GM12878 (cell line): ENCODE data around the gene MYO9B. TPM values are rescaled to one million over a fixed set of nuclear protein-coding genes. Genes with fewer than 3 reads are reported as not detected.

Experiments used
- ATAC-seq: fragments of 200-7000 bp; cut with Tn5 transposase; 3 replicates; pipeline ENCODE4 v1.9.1; 2020; ENCODE audit warnings: mild to moderate bottlenecking, moderate library complexity
- BruUV-seq: library from RNA; stranded (reverse); fragments of 400-500 nt; replicated peaks from 2 replicates; lab custom pipeline; 2021; lab: Mats Ljungman, UMichigan
- CTCF ChIA-PET: fragments of 300-600 bp; sonication (Branson Sonifier 250); formaldehyde crosslinking; extraction: SDS; loops from one replicate; lab custom pipeline; 2021; ENCODE audit warnings: inconsistent platforms; lab: Yijun Ruan, JAX
- POLR2A ChIA-PET: fragments of 350-600 bp; formaldehyde crosslinking; extraction: SDS; loops from one replicate; lab custom pipeline; 2021; ENCODE audit warnings: inconsistent platforms; lab: Charles Lee
- RAD21 ChIA-PET: fragments of 300-600 bp; sonication (Branson Sonifier 250); formaldehyde crosslinking; loops from one replicate; lab custom pipeline; 2023; ENCODE audit warnings: antibody characterized with exemption; ENCODE audit not compliant: unreplicated experiment; lab: Charles Lee
- SMC1A ChIA-PET: fragments of 300-600 bp; sonication (Branson Sonifier 250); formaldehyde crosslinking; loops from one replicate; lab custom pipeline; 2023; ENCODE audit not compliant: unreplicated experiment, uncharacterized antibody; lab: Charles Lee
- DNase-seq: peaks from one replicate; pipeline ENCODE4 v3.0.0-alpha.2; 2011; ENCODE audit warnings: low read depth, low spot score
- FAIRE-seq: peaks from 3 replicates; lab custom pipeline; 2011; peaks lifted over from hg19 to GRCh38; lab: Jason Lieb, UNC
- H2AFZ ChIP-seq: 2 replicates; pipeline ENCODE4 v1.6.0; 2011; ENCODE audit warnings: low read depth, low read length, control low read depth; ENCODE audit not compliant: control insufficient read depth
- H3K27ac ChIP-seq: 2 replicates; pipeline ENCODE4 v1.5.1; 2011; ENCODE audit warnings: control low read depth; ENCODE audit not compliant: control insufficient read depth, insufficient read depth
- H3K27me3 ChIP-seq, 2 experiments: replicated peaks in 1 of 2; 2 replicates each; pipeline versions ENCODE4 v1.6.0 to v1.6.1; 2011; ENCODE audit warnings: low read length in 1 of 2; ENCODE audit not compliant: control insufficient read depth in 2 of 2, insufficient read depth in 2 of 2
- H3K36me3 ChIP-seq, 2 experiments: 2 replicates each; pipeline ENCODE4 v1.5.1; 2011; ENCODE audit warnings: low read length in 1 of 2; ENCODE audit not compliant: control insufficient read depth in 2 of 2, insufficient read depth in 2 of 2
- H3K4me1 ChIP-seq: 2 replicates; pipeline ENCODE4 v1.6.1; 2011; ENCODE audit warnings: mild to moderate bottlenecking, low read length, moderate library complexity, mixed read lengths; ENCODE audit not compliant: control insufficient read depth, insufficient read depth
- H3K4me2 ChIP-seq: 2 replicates; pipeline ENCODE4 v1.6.0; 2011; ENCODE audit warnings: control low read depth; ENCODE audit not compliant: control insufficient read depth, insufficient read depth
- H3K4me3 ChIP-seq: fragments of 200-600 bp; sonication (generic); 2 replicates; pipeline ENCODE4 v1.5.1; 2016
- H3K79me2 ChIP-seq: 2 replicates; pipeline ENCODE4 v1.6.0; 2011; ENCODE audit warnings: low read length; ENCODE audit not compliant: control insufficient read depth, insufficient read depth
- H3K9ac ChIP-seq: 2 replicates; pipeline ENCODE4 v1.8.0; 2011; ENCODE audit warnings: low read length, control low read depth, mixed read lengths; ENCODE audit not compliant: control insufficient read depth, insufficient read depth
- H3K9me3 ChIP-seq: replicated peaks from 3 replicates; pipeline ENCODE4 v1.5.1; 2011; ENCODE audit warnings: mild to moderate bottlenecking, low read length; ENCODE audit not compliant: control insufficient read depth, insufficient read depth
- H4K20me1 ChIP-seq: 2 replicates; pipeline ENCODE4 v1.6.0; 2011; ENCODE audit not compliant: control insufficient read depth, insufficient read depth
- BRCA1 ChIP-seq: IDR thresholded peaks from 2 replicates; pipeline ENCODE4 v1.6.1; 2011; ENCODE audit warnings: low read depth, low read length, improper control_type of control experiment
- CBX3 ChIP-seq: fragments of 200-600 bp; sonication (generic); IDR thresholded peaks from 2 replicates; pipeline ENCODE4 v1.6.1; 2016; ENCODE audit warnings: low read depth, borderline replicate concordance
- CHD2 ChIP-seq: IDR thresholded peaks from 2 replicates; pipeline ENCODE4 v1.6.1; 2011; ENCODE audit warnings: low read depth, low read length, improper control_type of control experiment, borderline replicate concordance
- CREM ChIP-seq: IDR thresholded peaks from 2 replicates; pipeline ENCODE4 v1.6.1; 2014; ENCODE audit warnings: antibody characterized with exemption, low read depth
- E2F4 ChIP-seq: IDR thresholded peaks from 2 replicates; pipeline ENCODE4 v1.6.1; 2012; ENCODE audit warnings: low read depth, low read length, improper control_type of control experiment
- EED ChIP-seq: sonication (generic); IDR thresholded peaks from 2 replicates; pipeline ENCODE4 v1.6.1; 2016; ENCODE audit warnings: antibody characterized with exemption, low read depth
- HSF1 ChIP-seq: fragments of 150-350 bp; IDR thresholded peaks from 2 replicates; pipeline ENCODE4 v1.6.1; 2014; ENCODE audit warnings: mild to moderate bottlenecking, low read depth, low read length
- IKZF1 ChIP-seq: fragments of 450-650 bp; conservative IDR thresholded peaks from 2 replicates; pipeline ENCODE4 v1.6.1; 2017; ENCODE audit warnings: antibody characterized with exemption, mild to moderate bottlenecking
- IRF4 ChIP-seq: IDR thresholded peaks from 2 replicates; pipeline ENCODE4 v1.6.1; 2011; ENCODE audit warnings: low read depth, low read length
- PRDM15 ChIP-seq: fragments of 450-650 bp; formaldehyde crosslinking; IDR thresholded peaks from 2 replicates; pipeline ENCODE4 v1.4.0; 2020; ENCODE audit warnings: mild to moderate bottlenecking, moderate library complexity
- RUNX3 ChIP-seq: IDR thresholded peaks from 2 replicates; pipeline ENCODE4 v1.6.1; 2012; ENCODE audit warnings: low read length, inconsistent platforms
- SUZ12 ChIP-seq: fragments of 200-600 bp; sonication (generic); IDR thresholded peaks from one replicate; pipeline ENCODE4 v1.6.1; 2018; ENCODE audit warnings: antibody characterized with exemption, mild to moderate bottlenecking; ENCODE audit not compliant: unreplicated experiment
- ZNF622 ChIP-seq: fragments of 450-650 bp; IDR thresholded peaks from 2 replicates; pipeline ENCODE4 v1.6.1; 2017; ENCODE audit warnings: mild to moderate bottlenecking, inconsistent platforms
- ZNF687 ChIP-seq: fragments of 450-650 bp; IDR thresholded peaks from 2 replicates; pipeline ENCODE4 v1.6.1; 2017; ENCODE audit warnings: mild to moderate bottlenecking, moderate library complexity
- WGBS: methylation state at CpG from one replicate; pipeline ENCODE4 v1.1.6; 2016; ENCODE audit warnings: low lambda C conversion rate; ENCODE audit not compliant: insufficient replicate concordance, insufficient coverage; ENCODE audit errors: missing lambda C conversion rate; 5-methylcytosine and 5-hydroxymethylcytosine counted together
- in situ Hi-C: fragments of 300-500 bp; cut with MboI; formaldehyde crosslinking; loops from 9 replicates; pipeline ENCODE4 v1.14.3; 2018; ENCODE audit warnings: mixed read lengths
- intact Hi-C: fragments of 100-400 bp; cut with micrococcal nuclease; formaldehyde crosslinking; loops from one replicate; pipeline ENCODE4 v1.14.2; 2022; ENCODE audit not compliant: unreplicated experiment
- polyA plus RNA-seq, 11 experiments: library from polyadenylated mRNA; depleted of rRNA in 4 of 11; unstranded in 6 of 11; stranded (reverse) in 5 of 11; fragments of >200 nt; fragmentation: Nextera tagmentation in 4 of 11; fragmentation: Illumina TruSeq in 1 of 11; extraction: Ambion mirVana in 4 of 11; extraction: Trizol in 1 of 11; gene quantifications; 1 replicate in 1 of 11; 2 replicates in 10 of 11; pipeline versions ENCODE4 v1.2.1 to v1.2.3, GENCODE V29; 2011 to 2016; ENCODE audit warnings: inconsistent platforms in 2 of 11, missing spikeins in 2 of 11, low read depth in 1 of 11
- total RNA-seq, 4 experiments: library from RNA; depleted of rRNA in 3 of 4; stranded (reverse); fragments of >200 nt in 3 of 4; fragmentation: Illumina TruSeq in 1 of 4; extraction: Trizol in 1 of 4; gene quantifications; 2 replicates each; pipeline versions ENCODE4 v1.2.1 to v1.2.3, GENCODE V29; 2013 to 2021

The MYO9B gene
- total and polyA plus RNA-seq, 10 of the 15 experiments (the other 5 are each of a cell fraction or from before 2014, with no cell fraction given) = 5.4 to 165 (median 45.8) TPM

- no peak overlapping the region for H3K27ac ChIP-seq
- no TSS peak for BruUV-seq
- no peak overlapping the region for H3K4me2 ChIP-seq
- FAIRE-seq (no peak), ATAC-seq (no peak), DNase-seq (no peak)
- intact Hi-C loops = no loop called here
- H4K20me1 ChIP-seq = no peaks in the 10 kb centered on the region
- CTCF ChIA-PET = interaction anchor here (1.5 to 2.7 kb wide), 3 partner anchors 10 to 38 kb away, joined by 3 to 14 read pairs (median 10); partner anchors contain the start of genes BABAM1 and USHBP1
- no peaks in the 10 kb centered on the region; the same call in 2 of the 3 replicates for H3K9me3 ChIP-seq
- WGBS = 37% methylated on average over 9 of the region's 10 CpGs
- H3K9ac ChIP-seq = no peak overlapping the region
- no peaks in the 10 kb centered on the region for H3K36me3 ChIP-seq
- POLR2A ChIA-PET = interaction anchor here (0.8 to 1.6 kb wide), 2 partner anchors 12 to 16 kb away, joined by 3 read pairs; no protein-coding TSS in a partner anchor
- H2AFZ ChIP-seq = no peak overlapping the region
- no peak overlapping the region for H3K4me3 ChIP-seq
- SMC1A ChIA-PET = interaction anchor here (1.1 to 1.2 kb wide), 2 partner anchors 13 to 27 kb away, joined by 3 read pairs; partner anchors contain the start of gene ANKLE1
- H3K4me1 ChIP-seq = no peaks in the 10 kb centered on the region
- in situ Hi-C loops = no loop called here
- H3K79me2 ChIP-seq = no peaks in the 10 kb centered on the region
- no peaks in the 10 kb centered on the region for H3K27me3 ChIP-seq
- RAD21 ChIA-PET = interaction anchor here (1.7 kb wide), 1 partner anchor 12 kb away, joined by 7 read pairs; the partner anchor contains the start of gene BABAM1
- TF ChIP-seq CBX3 = no peak
- no peak for TF ChIP-seq PRDM15
- no peak for TF ChIP-seq IKZF1
- TF ChIP-seq HSF1 = no peak
- no peak for TF ChIP-seq ZNF687
- no peak for TF ChIP-seq IRF4
- TF ChIP-seq E2F4 = no peak
- no peak for TF ChIP-seq ZNF622
- no peak for TF ChIP-seq CHD2
- TF ChIP-seq SUZ12 = no peak
- no peak for TF ChIP-seq RUNX3
- no peak for TF ChIP-seq BRCA1
- no peak for TF ChIP-seq EED
- TF ChIP-seq CREM = no peak
Measured at GRCh38 chr19:17254636-17255035, 179.1 kb downstream of the MYO9B start.
